PFSK-1 (cell line): Measurements from ENCODE around the gene FXYD2.

Experiments used
- FOXP2 ChIP-seq: optimal IDR thresholded peaks from 2 replicates; pipeline ENCODE3; 2011; ENCODE audit warnings: borderline replicate concordance, control low read depth, inconsistent platforms; ENCODE audit not compliant: insufficient read depth; ENCODE audit errors: extremely low read length, extremely low read depth
- POLR2AphosphoS5 ChIP-seq: IDR thresholded peaks from 2 replicates; pipeline ENCODE4 v1.6.1; 2012; ENCODE audit warnings: low read depth, mild to moderate bottlenecking, control low read depth, low read length, moderate library complexity
- REST ChIP-seq, 2 experiments: IDR thresholded peaks; 2 replicates each; pipeline versions ENCODE4 v1.6.1 to v1.8.0; 2011 to 2012; ENCODE audit warnings: low read depth in 2 of 2, low read length in 2 of 2, control low read depth in 1 of 2, inconsistent platforms in 1 of 2, mild to moderate bottlenecking in 1 of 2, moderate library complexity in 1 of 2; ENCODE audit not compliant: insufficient read depth in 1 of 2
- SIN3A ChIP-seq: IDR thresholded peaks from 2 replicates; pipeline ENCODE4 v1.6.1; 2012; ENCODE audit warnings: mild to moderate bottlenecking, low read length, moderate library complexity, borderline replicate concordance; ENCODE audit not compliant: insufficient read depth
- TAF1 ChIP-seq: IDR thresholded peaks from 2 replicates; pipeline ENCODE4 v1.6.1; 2012; ENCODE audit warnings: low read length, control low read depth, borderline replicate concordance; ENCODE audit not compliant: insufficient read depth

FXYD2 gene

GRCh38 chr11:117774553-117774952 lies 50.0 kb downstream of the FXYD2 start:
- no peak for TF ChIP-seq SIN3A
- no peak for TF ChIP-seq TAF1
- TF ChIP-seq FOXP2: no peak
- TF ChIP-seq POLR2AphosphoS5: no peak
- TF ChIP-seq REST (IDR thresholded peaks at IDR 0.05; ENCODE audit: insufficient read depth in 1 of 2, low read depth in 2 of 2, low read length in 2 of 2): no peak

- TF ChIP-seq TAF1 (no peak), SIN3A (no peak), POLR2AphosphoS5 (no peak), REST (IDR thresholded peaks at IDR 0.05; ENCODE audit: insufficient read depth in 1 of 2, low read depth in 2 of 2, low read length in 2 of 2) (no peak), FOXP2 (no peak)
Measured at GRCh38 chr11:117772360-117772759, 52.2 kb downstream of the FXYD2 start.

- TF ChIP-seq TAF1 (no peak), SIN3A (no peak), REST (IDR thresholded peaks at IDR 0.05; ENCODE audit: insufficient read depth in 1 of 2, low read depth in 2 of 2, low read length in 2 of 2) (no peak), FOXP2 (no peak), POLR2AphosphoS5 (no peak)
Measured at GRCh38 chr11:117771841-117772240, 52.7 kb downstream of the FXYD2 start.

- no peak for TF ChIP-seq SIN3A
- TF ChIP-seq FOXP2: no peak
- no peak for TF ChIP-seq REST (IDR thresholded peaks at IDR 0.05; ENCODE audit: insufficient read depth in 1 of 2, low read depth in 2 of 2, low read length in 2 of 2)
- no peak for TF ChIP-seq POLR2AphosphoS5
- no peak for TF ChIP-seq TAF1
Measured at GRCh38 chr11:117771197-117771596, 53.3 kb downstream of the FXYD2 start.

GRCh38 chr11:117770061-117770460 lies 54.5 kb downstream of the FXYD2 start:
- no peak for TF ChIP-seq TAF1
- TF ChIP-seq REST (IDR thresholded peaks at IDR 0.05; ENCODE audit: insufficient read depth in 1 of 2, low read depth in 2 of 2, low read length in 2 of 2): no peak
- TF ChIP-seq FOXP2: no peak
- no peak for TF ChIP-seq SIN3A
- no peak for TF ChIP-seq POLR2AphosphoS5
